Measurements from ENCODE around the gene MAP3K3.

MAP3K3 gene

DNA sequence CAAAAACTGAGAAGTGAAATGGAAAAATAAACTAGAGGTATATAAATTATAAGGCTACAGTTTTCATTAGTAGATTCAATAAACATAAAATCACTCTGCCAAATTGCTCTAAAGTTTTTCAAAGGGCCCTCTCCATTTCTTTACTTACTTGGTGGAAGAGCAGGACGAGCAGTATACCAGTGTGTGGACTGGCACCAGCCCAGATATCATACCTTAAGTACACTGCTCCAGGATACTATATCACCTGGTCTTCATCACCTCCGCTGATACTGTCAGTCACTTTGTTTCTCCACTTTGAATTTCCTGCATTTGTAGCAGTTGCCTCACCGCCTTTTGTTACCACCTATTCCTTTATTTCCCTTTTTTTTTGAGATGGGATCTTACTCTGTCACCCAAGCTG lies 37.6 kb downstream of the MAP3K3 start:
- Histone ChIP-seq H3K4me1 (ENCODE audit: insufficient read depth, low read length) (no peaks in the 10 kb centered on the region), H3K27me3 (ENCODE audit: control insufficient read depth in 1 of 2, insufficient read depth in 2 of 2, low read length in 2 of 2) (no peaks in the 10 kb centered on the region), H3K4me3 (ENCODE audit: low read depth in 1 of 2, low read length in 2 of 2) (no peak overlapping the region), H3K27ac (ENCODE audit: low read depth, low read length) (no peak overlapping the region), H3K9me3 (ENCODE audit: low read length) (no peaks in the 10 kb centered on the region), H3K36me3 (ENCODE audit: insufficient read depth, low read length) (peaks cover 45% of the 10 kb centered on the region), H3K9ac (ENCODE audit: low read length) (no peak overlapping the region)

DNA sequence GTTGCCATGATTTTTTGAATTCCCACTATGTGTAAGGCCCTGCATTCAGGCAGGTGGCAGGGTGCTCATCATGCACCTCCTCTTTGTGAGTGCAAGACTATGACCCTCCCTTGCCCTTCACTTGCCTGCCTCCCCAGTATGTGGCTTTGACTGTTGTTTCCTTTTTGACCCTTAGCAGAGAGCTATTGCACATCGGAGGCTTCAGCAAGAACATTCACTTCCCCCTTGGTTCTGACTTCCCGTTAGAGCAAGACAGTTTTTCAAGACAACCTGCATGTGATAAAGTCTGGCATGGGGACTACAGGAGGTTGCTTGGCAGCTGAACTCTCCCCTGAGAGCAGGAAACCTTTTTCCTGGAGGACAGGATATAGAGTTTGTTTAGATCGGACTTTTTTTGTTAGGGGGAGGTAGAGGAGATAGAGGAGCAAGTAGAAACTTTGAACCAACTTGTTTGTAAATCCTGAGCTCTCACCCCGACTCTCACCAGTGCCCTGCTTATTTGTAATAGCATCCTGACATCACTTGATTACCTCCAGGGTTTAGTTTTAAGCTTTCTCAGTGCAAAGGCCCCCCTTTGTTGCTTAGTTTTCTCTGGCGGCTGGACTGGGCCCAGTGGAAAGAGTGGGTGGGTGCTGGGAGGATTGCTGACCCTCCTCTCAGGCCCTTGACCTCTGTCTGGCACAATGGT lies 43.5 kb downstream of the MAP3K3 start:
- Histone ChIP-seq H3K36me3 (ENCODE audit: insufficient read depth, low read length) (peaks cover 56% of the 10 kb centered on the region), H3K9me3 (ENCODE audit: low read length) (no peaks in the 10 kb centered on the region), H3K4me1 (ENCODE audit: insufficient read depth, low read length) (peaks cover 8% of the 10 kb centered on the region), H3K9ac (ENCODE audit: low read length) (no peak overlapping the region), H3K27ac (ENCODE audit: low read depth, low read length) (no peak overlapping the region), H3K27me3 (ENCODE audit: control insufficient read depth in 1 of 2, insufficient read depth in 2 of 2, low read length in 2 of 2) (no peaks in the 10 kb centered on the region), H3K4me3 (ENCODE audit: low read depth in 1 of 2, low read length in 2 of 2) (no peak overlapping the region)

DNA sequence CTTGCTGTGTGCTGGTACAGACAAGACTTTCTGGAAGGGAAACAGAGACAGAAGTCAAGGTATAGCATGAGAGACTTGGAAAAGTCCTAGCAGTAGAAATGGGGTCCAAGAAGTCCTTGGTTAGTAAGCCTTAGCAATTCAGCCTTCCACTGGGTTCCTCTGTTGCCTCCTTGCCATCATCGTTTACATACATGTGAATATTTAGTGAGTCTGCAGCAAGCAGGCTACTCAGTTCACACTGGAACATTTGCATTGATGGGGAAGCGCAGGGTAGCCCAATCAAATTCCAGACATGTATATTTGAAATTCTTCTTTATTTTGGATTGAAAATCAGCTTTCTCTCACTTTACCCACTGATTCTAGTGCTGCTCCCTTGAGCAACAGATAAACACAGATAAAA lies 50.6 kb downstream of the MAP3K3 start:
- peaks cover 33% of the 10 kb centered on the region for H3K4me1 ChIP-seq (ENCODE audit: insufficient read depth, low read length)
- H3K36me3 ChIP-seq (ENCODE audit: insufficient read depth, low read length): peaks cover 34% of the 10 kb centered on the region
- H3K9me3 ChIP-seq (ENCODE audit: low read length): no peaks in the 10 kb centered on the region
- no peak overlapping the region for H3K4me3 ChIP-seq (ENCODE audit: low read depth in 1 of 2, low read length in 2 of 2)
- no peaks in the 10 kb centered on the region for H3K27me3 ChIP-seq (ENCODE audit: control insufficient read depth in 1 of 2, insufficient read depth in 2 of 2, low read length in 2 of 2)
- H3K9ac ChIP-seq (ENCODE audit: low read length): no peak overlapping the region
- no peak overlapping the region for H3K27ac ChIP-seq (ENCODE audit: low read depth, low read length)

DNA sequence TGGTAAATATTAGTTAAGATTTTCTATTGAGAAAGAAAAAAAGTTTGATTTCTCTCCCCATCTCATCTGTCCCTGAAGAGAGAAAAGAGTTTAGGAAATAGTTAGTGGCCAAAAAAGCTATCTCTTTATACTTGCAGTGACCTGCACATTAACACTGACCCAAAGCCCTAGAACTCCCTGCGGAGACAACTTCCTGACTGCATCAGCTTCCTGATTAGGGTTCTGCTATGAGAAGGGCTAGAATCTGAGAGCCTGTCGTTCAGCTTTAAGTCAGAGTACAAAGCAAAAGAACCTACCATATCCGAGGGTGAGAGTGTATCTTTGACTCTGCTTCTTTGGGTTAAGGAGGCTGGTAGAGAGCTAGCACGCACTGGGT lies 53.0 kb downstream of the MAP3K3 start:
- peak overlapping the region; percentile 47 for H3K27ac ChIP-seq (ENCODE audit: low read depth, low read length)
- H3K27me3 ChIP-seq (ENCODE audit: control insufficient read depth in 1 of 2, insufficient read depth in 2 of 2, low read length in 2 of 2): no peaks in the 10 kb centered on the region
- peaks cover 27% of the 10 kb centered on the region for H3K4me1 ChIP-seq (ENCODE audit: insufficient read depth, low read length)
- peaks cover 20% of the 10 kb centered on the region for H3K36me3 ChIP-seq (ENCODE audit: insufficient read depth, low read length)
- peak overlapping the region in 1 of 2 donors; percentile 10 for H3K4me3 ChIP-seq (ENCODE audit: low read depth in 1 of 2, low read length in 2 of 2)
- no peak overlapping the region for H3K9ac ChIP-seq (ENCODE audit: low read length)
- no peaks in the 10 kb centered on the region for H3K9me3 ChIP-seq (ENCODE audit: low read length)

DNA sequence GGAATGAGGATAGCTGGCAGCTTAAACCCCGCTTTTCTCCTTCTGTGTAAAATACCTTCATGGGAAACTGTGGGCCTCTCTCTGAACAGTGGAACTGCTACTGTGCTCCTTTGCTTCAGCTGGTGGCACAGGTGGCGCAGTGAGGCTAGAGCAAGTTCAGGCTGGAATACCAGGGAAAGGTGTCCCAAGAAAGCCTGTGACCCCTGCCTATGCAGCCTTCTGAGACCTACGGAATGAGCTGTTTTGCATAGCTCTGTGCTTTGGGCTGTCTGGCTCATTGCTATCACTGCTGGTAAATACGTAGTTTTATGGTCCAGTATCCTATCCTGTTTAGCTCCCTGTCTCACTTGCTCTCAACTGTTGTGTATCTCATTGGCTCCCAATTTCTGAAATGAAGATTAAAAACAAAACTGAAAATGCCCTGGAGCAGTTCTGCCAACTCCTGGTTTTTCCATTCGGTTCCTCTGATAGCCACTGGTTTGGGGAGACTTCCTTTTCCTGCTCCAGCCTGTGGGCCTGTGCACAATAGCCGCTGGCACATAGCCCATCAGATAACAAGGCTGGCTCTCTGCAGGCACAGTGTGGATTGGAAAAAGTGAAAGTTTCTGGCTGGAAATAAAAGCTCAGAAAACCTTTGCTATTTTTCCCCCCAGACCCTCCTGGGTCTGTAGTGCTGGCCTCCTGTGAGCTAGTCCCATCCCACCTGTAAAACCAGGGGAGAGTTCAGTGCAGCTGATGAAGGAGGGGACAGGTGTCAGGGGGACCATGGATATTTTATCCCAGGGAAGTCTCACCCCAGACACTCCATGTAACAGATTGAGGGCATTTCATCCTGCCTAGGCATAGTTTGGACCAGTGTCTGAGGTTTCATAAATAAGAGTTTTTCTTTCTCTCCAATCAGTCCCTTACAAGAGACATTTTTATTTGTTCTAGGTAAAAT lies 53.7 kb downstream of the MAP3K3 start:
- H3K27ac ChIP-seq (ENCODE audit: low read depth, low read length): peak overlapping the region; percentile 47
- no peak overlapping the region for H3K9ac ChIP-seq (ENCODE audit: low read length)
- no peaks in the 10 kb centered on the region for H3K9me3 ChIP-seq (ENCODE audit: low read length)
- H3K4me1 ChIP-seq (ENCODE audit: insufficient read depth, low read length): peaks cover 34% of the 10 kb centered on the region
- no peaks in the 10 kb centered on the region for H3K27me3 ChIP-seq (ENCODE audit: control insufficient read depth in 1 of 2, insufficient read depth in 2 of 2, low read length in 2 of 2)
- H3K36me3 ChIP-seq (ENCODE audit: insufficient read depth, low read length): peaks cover 21% of the 10 kb centered on the region
- H3K4me3 ChIP-seq (ENCODE audit: low read depth in 1 of 2, low read length in 2 of 2): peak overlapping the region; percentile 10 to 16

DNA sequence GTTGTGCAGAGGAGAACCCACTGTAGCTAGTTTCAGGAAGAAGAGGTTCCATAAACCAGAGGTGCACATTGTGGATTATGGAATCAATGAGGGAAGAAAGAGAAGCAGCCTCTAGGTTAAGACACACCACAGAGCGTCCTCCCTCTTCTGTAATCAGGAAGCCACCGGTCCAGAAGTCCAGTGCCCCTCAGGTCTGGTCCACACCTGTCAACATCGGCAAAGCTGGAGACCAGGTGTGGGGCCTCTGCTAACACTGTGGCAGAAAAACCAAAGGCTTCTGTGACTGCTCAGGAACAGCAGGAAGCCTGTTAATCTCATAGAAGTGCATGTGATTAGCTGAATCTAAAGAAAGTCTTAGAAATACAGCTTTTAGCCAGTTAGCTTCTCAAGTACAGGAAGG lies 54.4 kb downstream of the MAP3K3 start:
- peaks cover 41% of the 10 kb centered on the region for H3K4me1 ChIP-seq (ENCODE audit: insufficient read depth, low read length)
- no peak overlapping the region for H3K4me3 ChIP-seq (ENCODE audit: low read depth in 1 of 2, low read length in 2 of 2)
- no peaks in the 10 kb centered on the region for H3K27me3 ChIP-seq (ENCODE audit: control insufficient read depth in 1 of 2, insufficient read depth in 2 of 2, low read length in 2 of 2)
- H3K9ac ChIP-seq (ENCODE audit: low read length): no peak overlapping the region
- H3K27ac ChIP-seq (ENCODE audit: low read depth, low read length): no peak overlapping the region
- no peaks in the 10 kb centered on the region for H3K9me3 ChIP-seq (ENCODE audit: low read length)
- H3K36me3 ChIP-seq (ENCODE audit: insufficient read depth, low read length): peaks cover 21% of the 10 kb centered on the region

DNA sequence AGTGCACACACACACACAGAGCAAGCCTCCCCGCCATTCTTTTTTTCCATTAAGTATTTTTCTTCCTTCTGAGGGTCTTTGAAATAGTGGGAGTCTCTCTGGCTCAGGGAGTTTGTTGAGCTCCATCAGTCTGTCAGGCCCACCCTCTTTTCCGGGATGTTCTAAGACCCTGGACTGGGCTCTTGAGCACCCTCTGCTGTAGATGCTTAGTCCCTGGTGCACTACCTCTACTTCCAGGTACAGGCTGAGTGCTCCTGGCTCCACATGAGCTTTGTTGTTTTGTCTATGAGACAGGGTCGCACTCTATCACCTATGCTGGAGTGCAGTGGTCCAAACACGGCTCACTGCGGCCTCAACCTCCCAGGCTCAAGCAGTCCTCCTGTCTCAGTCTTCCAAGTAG lies 57.0 kb downstream of the MAP3K3 start:
- no peaks in the 10 kb centered on the region for H3K27me3 ChIP-seq (ENCODE audit: control insufficient read depth in 1 of 2, insufficient read depth in 2 of 2, low read length in 2 of 2)
- peaks cover 63% of the 10 kb centered on the region for H3K4me1 ChIP-seq (ENCODE audit: insufficient read depth, low read length)
- H3K4me3 ChIP-seq (ENCODE audit: low read depth in 1 of 2, low read length in 2 of 2): no peak overlapping the region
- peaks cover 31% of the 10 kb centered on the region for H3K36me3 ChIP-seq (ENCODE audit: insufficient read depth, low read length)
- H3K9ac ChIP-seq (ENCODE audit: low read length): no peak overlapping the region
- H3K27ac ChIP-seq (ENCODE audit: low read depth, low read length): no peak overlapping the region
- H3K9me3 ChIP-seq (ENCODE audit: low read length): no peaks in the 10 kb centered on the region

DNA sequence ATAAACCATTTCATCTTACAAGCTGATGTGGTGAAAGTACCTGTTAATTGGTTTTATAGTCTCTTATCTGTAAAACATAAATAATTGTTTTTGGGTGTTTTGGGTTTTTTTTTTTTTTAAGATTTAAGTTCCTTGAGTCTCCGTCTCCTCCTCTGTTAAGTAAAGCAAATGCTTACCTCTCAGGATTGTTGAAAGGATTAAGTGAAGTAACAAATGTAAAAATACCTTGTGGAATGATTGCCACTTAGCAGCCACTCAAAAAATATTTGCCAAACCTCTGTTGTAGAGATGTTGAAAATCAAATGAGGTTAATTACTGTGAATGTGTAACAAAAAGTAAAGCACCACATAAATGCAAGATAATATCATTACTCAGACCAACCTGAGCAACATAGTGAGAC lies 58.5 kb downstream of the MAP3K3 start:
- Histone ChIP-seq H3K9me3 (ENCODE audit: low read length) (no peaks in the 10 kb centered on the region), H3K27ac (ENCODE audit: low read depth, low read length) (no peak overlapping the region), H3K27me3 (ENCODE audit: control insufficient read depth in 1 of 2, insufficient read depth in 2 of 2, low read length in 2 of 2) (no peaks in the 10 kb centered on the region), H3K4me3 (ENCODE audit: low read depth in 1 of 2, low read length in 2 of 2) (no peak overlapping the region), H3K36me3 (ENCODE audit: insufficient read depth, low read length) (peaks cover 31% of the 10 kb centered on the region), H3K4me1 (ENCODE audit: insufficient read depth, low read length) (peaks cover 60% of the 10 kb centered on the region), H3K9ac (ENCODE audit: low read length) (no peak overlapping the region)

DNA sequence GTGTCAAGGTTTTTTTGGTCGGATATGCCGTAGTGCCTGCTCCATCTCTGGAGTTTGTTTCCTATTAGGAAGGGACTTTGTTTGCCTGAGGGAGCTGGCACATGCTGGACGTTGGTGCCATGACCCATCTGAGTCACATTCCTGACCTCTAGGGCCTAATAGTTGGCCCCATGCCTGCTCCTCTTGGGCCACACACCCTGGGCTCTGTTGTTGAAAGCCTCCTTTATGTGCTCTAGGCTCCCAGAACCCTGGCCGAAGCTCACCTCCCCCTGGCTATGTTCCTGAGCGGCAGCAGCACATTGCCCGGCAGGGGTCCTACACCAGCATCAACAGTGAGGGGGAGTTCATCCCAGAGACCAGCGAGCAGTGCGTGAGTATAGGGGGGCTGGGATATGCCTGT lies 59.3 kb downstream of the MAP3K3 start:
- no peak overlapping the region for H3K4me3 ChIP-seq (ENCODE audit: low read depth in 1 of 2, low read length in 2 of 2)
- H3K36me3 ChIP-seq (ENCODE audit: insufficient read depth, low read length): peaks cover 31% of the 10 kb centered on the region
- H3K9ac ChIP-seq (ENCODE audit: low read length): no peak overlapping the region
- no peaks in the 10 kb centered on the region for H3K9me3 ChIP-seq (ENCODE audit: low read length)
- H3K27ac ChIP-seq (ENCODE audit: low read depth, low read length): no peak overlapping the region
- no peaks in the 10 kb centered on the region for H3K27me3 ChIP-seq (ENCODE audit: control insufficient read depth in 1 of 2, insufficient read depth in 2 of 2, low read length in 2 of 2)
- H3K4me1 ChIP-seq (ENCODE audit: insufficient read depth, low read length): peaks cover 60% of the 10 kb centered on the region

DNA sequence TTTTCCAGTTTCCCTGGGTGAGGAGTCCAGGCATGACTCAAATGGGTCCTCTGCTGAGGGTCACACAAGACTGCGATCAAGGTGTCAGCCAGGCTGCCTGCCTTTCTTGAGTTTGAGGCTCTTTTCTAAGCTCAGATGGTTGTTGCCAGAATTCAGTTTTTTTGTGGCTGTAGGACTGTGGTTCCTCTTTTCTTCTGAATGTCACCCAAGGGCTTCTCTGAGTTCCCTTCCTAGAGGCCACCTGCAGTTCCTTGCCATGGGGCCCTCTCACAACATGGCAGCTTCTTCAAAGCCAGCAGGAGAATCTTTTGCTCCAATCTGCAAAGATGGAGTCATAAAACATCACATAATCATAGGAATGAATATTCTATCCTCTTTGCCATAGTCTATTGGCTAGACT lies 60.2 kb downstream of the MAP3K3 start:
- Histone ChIP-seq H3K9ac (ENCODE audit: low read length) (no peak overlapping the region), H3K4me1 (ENCODE audit: insufficient read depth, low read length) (peaks cover 61% of the 10 kb centered on the region), H3K27ac (ENCODE audit: low read depth, low read length) (no peak overlapping the region), H3K4me3 (ENCODE audit: low read depth in 1 of 2, low read length in 2 of 2) (no peak overlapping the region), H3K27me3 (ENCODE audit: control insufficient read depth in 1 of 2, insufficient read depth in 2 of 2, low read length in 2 of 2) (no peaks in the 10 kb centered on the region), H3K9me3 (ENCODE audit: low read length) (no peaks in the 10 kb centered on the region), H3K36me3 (ENCODE audit: insufficient read depth, low read length) (peaks cover 28% of the 10 kb centered on the region)

DNA sequence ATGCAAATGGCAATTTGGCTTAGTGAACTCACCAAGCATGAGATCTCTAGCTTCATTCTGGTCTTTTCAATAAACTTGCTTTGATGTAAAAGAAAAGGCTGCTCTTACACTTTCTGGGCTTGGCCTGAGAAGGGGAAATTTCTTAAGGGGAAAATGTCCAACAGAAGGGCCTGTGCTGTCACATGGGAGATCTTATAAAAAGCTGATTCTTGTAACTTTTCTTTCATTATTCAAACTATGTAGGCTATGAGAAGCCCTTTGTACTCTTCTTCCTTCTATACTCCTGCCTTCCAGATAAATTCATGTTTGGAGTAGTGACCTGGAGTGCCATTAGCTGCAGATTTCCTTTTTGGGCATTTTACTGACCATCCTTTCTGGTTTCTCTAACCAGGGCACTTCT lies 60.8 kb downstream of the MAP3K3 start:
- Histone ChIP-seq H3K36me3 (ENCODE audit: insufficient read depth, low read length) (peaks cover 27% of the 10 kb centered on the region), H3K4me1 (ENCODE audit: insufficient read depth, low read length) (peaks cover 61% of the 10 kb centered on the region), H3K27me3 (ENCODE audit: control insufficient read depth in 1 of 2, insufficient read depth in 2 of 2, low read length in 2 of 2) (no peaks in the 10 kb centered on the region), H3K9me3 (ENCODE audit: low read length) (no peaks in the 10 kb centered on the region), H3K27ac (ENCODE audit: low read depth, low read length) (no peak overlapping the region), H3K4me3 (ENCODE audit: low read depth in 1 of 2, low read length in 2 of 2) (no peak overlapping the region), H3K9ac (ENCODE audit: low read length) (no peak overlapping the region)
